HCT116 (cell line): ENCODE measurements around the gene SGIP1.

Experiments
- CBX3 ChIP-seq: IDR thresholded peaks from 2 replicates; pipeline ENCODE4 v1.6.1; 2012; ENCODE audit warnings: low read depth
- CEBPB ChIP-seq: IDR thresholded peaks from 2 replicates; pipeline ENCODE4 v1.6.1; 2012; ENCODE audit warnings: low read depth
- CTCF ChIP-seq, 3 experiments: fragments of 200-600 bp in 1 of 3; sonication (generic) in 1 of 3; IDR thresholded peaks in 2 of 3; conservative IDR thresholded peaks in 1 of 3; 2 replicates each; pipeline ENCODE4 v1.5.1; 2012 to 2017; ENCODE audit warnings: low read depth in 2 of 3, low read length in 2 of 3, antibody characterized with exemption in 1 of 3, borderline replicate concordance in 1 of 3, control low read depth in 1 of 3, mild to moderate bottlenecking in 1 of 3, mixed read lengths in 1 of 3, mixed run types in 1 of 3, moderate library complexity in 1 of 3; ENCODE audit not compliant: insufficient read depth in 1 of 3
- ELF1 ChIP-seq: IDR thresholded peaks from 2 replicates; pipeline ENCODE4 v1.6.1; 2012; ENCODE audit warnings: low read depth, borderline replicate concordance
- EZH2 ChIP-seq: fragments of 200-600 bp; sonication (generic); IDR thresholded peaks from 2 replicates; pipeline ENCODE4 v1.6.1; 2017; ENCODE audit warnings: antibody characterized with exemption, mixed run types
- EZH2phosphoT487 ChIP-seq: fragments of 200-600 bp; IDR thresholded peaks from 2 replicates; pipeline ENCODE4 v1.6.1; 2018; ENCODE audit warnings: antibody characterized with exemption, borderline replicate concordance
- JUND ChIP-seq: IDR thresholded peaks from 2 replicates; pipeline ENCODE4 v1.6.1; 2012
- POLR2A ChIP-seq: IDR thresholded peaks from 2 replicates; pipeline ENCODE4 v1.7.0; 2011; ENCODE audit warnings: borderline replicate concordance; ENCODE audit not compliant: insufficient read depth, insufficient read length; ENCODE audit errors: extremely low read depth
- POLR2AphosphoS5 ChIP-seq: IDR thresholded peaks from 2 replicates; pipeline ENCODE4 v1.6.1; 2011; ENCODE audit warnings: mild to moderate bottlenecking, low read depth, low read length, moderate library complexity
- SIN3A ChIP-seq: IDR thresholded peaks from 2 replicates; pipeline ENCODE4 v1.6.1; 2012; ENCODE audit warnings: low read depth
- TCF7L2 ChIP-seq: IDR thresholded peaks from 2 replicates; pipeline ENCODE4 v1.7.0; 2011; ENCODE audit warnings: borderline replicate concordance, inconsistent platforms; ENCODE audit not compliant: insufficient read depth, insufficient read length; ENCODE audit errors: extremely low read depth
- ZFX ChIP-seq: fragments of 450-650 bp; IDR thresholded peaks from 2 replicates; pipeline ENCODE4 v1.6.1; 2017
- ZNF274 ChIP-seq: fragments of 200-500 bp; sonication (Bioruptor generic); IDR thresholded peaks from 2 replicates; pipeline ENCODE4 v1.6.1; 2014; ENCODE audit warnings: mild to moderate bottlenecking, low read depth, low read length, inconsistent platforms
- TF ChIP-seq, protein P1 (sequence below): IDR thresholded peaks from 2 replicates; pipeline ENCODE4 v1.6.1; 2012

DNA sequence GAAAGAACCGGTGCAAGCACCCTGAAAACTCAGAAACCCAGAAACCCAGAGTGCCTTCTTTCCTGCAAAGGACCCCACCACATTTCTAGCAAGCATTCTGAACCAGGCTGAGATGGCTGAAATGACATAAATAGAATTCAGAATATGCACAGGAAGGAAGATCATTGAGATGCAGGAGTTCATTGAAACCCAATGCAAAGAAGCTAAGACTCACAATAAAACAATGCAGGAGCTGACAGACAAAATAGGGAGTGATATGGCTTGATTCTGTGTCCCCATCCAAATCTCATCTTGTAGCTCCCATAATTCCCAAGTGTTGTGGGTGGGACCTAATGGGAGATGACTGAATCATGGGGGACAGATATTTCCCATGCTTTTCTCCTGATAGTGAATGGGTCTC, 22.8 kb upstream of the SGIP1 start:
- no peak for TF ChIP-seq CTCF (IDR thresholded peaks at IDR 0.05 in 2 of 3, conservative IDR thresholded peaks at IDR 0.05 in 1 of 3; ENCODE audit: borderline replicate concordance in 1 of 3, insufficient read depth in 1 of 3, low read depth in 2 of 3, low read length in 2 of 3)
- TF ChIP-seq TCF7L2, result no peak
- no peak for TF ChIP-seq SIN3A
- no peak for TF ChIP-seq EZH2
- TF ChIP-seq ZFX, result no peak
- no peak for TF ChIP-seq CEBPB
- TF ChIP-seq POLR2AphosphoS5, result no peak
- no peak for TF ChIP-seq POLR2A
- no peak for TF ChIP-seq EZH2phosphoT487
- no peak for TF ChIP-seq ZNF274
- TF ChIP-seq JUND, result no peak
- TF ChIP-seq ELF1, result no peak
- TF ChIP-seq, protein P1, sequence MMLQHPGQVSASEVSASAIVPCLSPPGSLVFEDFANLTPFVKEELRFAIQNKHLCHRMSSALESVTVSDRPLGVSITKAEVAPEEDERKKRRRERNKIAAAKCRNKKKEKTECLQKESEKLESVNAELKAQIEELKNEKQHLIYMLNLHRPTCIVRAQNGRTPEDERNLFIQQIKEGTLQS, result no peak
- TF ChIP-seq CBX3, result no peak
